Measurements from ENCODE around the gene FNDC3B.

GRCh38 chr3:172184106-172184822, 144.9 kb downstream of the FNDC3B start:
- no peak for TF ChIP-seq POLR2A (IDR thresholded peaks at IDR 0.05; ENCODE audit: low read depth, low read length)
- TF ChIP-seq CTCF (IDR thresholded peaks at IDR 0.05; ENCODE audit: extremely low read depth in 1 of 2, insufficient read depth in 1 of 2, low read depth in 1 of 2, low read length in 2 of 2), result no peak
- no peak for TF ChIP-seq POLR2AphosphoS5 (IDR thresholded peaks at IDR 0.05; ENCODE audit: insufficient read depth, low read depth, low read length)
- TF ChIP-seq MYC (IDR thresholded peaks at IDR 0.05; ENCODE audit: low read depth, low read length), result no peak
- no peak for TF ChIP-seq MAX (IDR thresholded peaks at IDR 0.05; ENCODE audit: insufficient read depth, insufficient read length)
- TF ChIP-seq EZH2 (IDR thresholded peaks at IDR 0.05; ENCODE audit: borderline replicate concordance, low read depth, low read length, severe bottlenecking), result no peak
- TF ChIP-seq JUN (IDR thresholded peaks at IDR 0.05; ENCODE audit: borderline replicate concordance, insufficient read depth, insufficient read length, low read depth), result no peak
- no peak for TF ChIP-seq FOS (IDR thresholded peaks at IDR 0.05; ENCODE audit: borderline replicate concordance, insufficient read depth, low read length)
- no peak for TF ChIP-seq GATA2 (IDR thresholded peaks at IDR 0.05; ENCODE audit: insufficient read depth, insufficient read length, low read depth, low read length)
